CD4-positive, alpha-beta T cell treated with Interleukin-2 at 100 ng/mL for 4 hours (primary cell): ENCODE measurements around the gene C7.
"Not testable (repeated sequence)": the region's sequence is repeated elsewhere in the genome, so short reads cannot be mapped to it uniquely, and the experiment has no call there.

Experiments
- DNase-seq: peaks from one replicate; pipeline ENCODE4 v3.0.0-alpha.2; 2020; ENCODE audit warnings: low spot score

C7 gene

DNA sequence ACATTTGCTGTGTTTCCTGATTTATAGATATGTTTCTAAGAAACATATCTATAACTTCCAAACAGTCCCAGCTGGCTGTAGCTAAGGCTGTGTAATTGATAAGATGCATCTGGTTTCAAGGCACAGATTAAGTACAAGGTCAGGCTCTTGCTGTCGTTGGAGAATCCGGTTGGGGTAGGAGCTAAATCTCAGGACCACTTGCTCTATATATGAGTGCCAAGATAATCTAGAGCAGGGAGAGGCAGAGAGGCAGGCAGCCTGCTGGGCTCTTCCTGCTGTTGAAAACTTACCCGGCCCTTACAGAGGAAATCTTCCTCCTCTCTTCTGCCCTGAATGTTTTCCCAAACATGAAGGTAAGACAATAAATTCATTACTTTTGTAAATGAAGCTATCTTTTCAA is at the start of gene C7:
C7 (plus strand) TSS at position 234 of the 400 bp plus-strand sequence; CDS start at position 348, 114 bp downstream.
- no peak for DNase-seq

GRCh38 chr5:40860711-40861110 is 48.6 kb upstream of the C7 start:
- DNase-seq: no peak

- DNase-seq: not testable (repeated sequence)
Measured at GRCh38 chr5:40865004-40865403, 44.3 kb upstream of the C7 start.

GRCh38 chr5:40866844-40867243 is 42.5 kb upstream of the C7 start:
- DNase-seq: no peak

- no peak for DNase-seq
Measured at GRCh38 chr5:40869384-40869783, 39.9 kb upstream of the C7 start.

DNA sequence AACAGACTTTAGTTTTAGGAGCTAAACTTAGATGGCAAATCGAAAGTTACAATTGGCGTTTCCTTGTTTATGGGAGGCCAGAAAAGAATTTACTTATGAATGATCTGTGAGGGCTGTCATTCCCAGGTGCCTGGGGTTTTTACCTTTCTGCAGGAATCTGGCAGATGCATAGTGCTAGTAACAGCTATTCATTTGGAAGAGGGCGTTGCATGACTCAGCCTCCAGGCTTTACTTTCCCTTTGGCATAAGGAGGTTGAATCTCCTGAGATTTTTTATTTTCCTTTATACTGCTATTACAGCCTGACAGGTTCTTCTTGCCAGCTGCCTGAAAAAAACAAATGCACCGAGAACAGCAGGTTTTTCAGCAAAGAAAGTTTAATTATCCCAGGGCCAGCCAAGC is 38.1 kb upstream of the C7 start:
- DNase-seq: no peak

DNA sequence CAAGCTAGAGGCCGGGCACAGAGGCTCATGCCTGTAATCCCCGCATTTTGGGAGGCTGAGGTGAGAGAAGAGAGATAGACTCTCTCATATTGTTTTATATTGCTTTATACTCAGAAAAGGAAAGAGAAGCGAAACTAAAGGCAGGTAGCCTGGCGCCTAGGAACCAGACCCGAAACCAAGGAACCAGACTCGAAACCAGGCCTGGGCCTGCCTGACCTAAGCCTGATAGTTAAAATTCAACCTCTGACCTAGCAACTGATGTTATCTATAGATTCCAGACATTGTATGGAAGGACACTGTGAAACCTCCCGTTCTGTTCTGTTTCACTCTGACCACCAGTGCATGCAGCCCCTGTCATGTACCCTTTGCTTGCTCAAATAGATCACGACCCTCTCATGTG is 37.0 kb upstream of the C7 start:
- DNase-seq: not testable (repeated sequence)

GRCh38 chr5:40873286-40873880 is 35.9 kb upstream of the C7 start:
- no peak for DNase-seq

GRCh38 chr5:40875958-40876357 is 33.3 kb upstream of the C7 start:
- no peak for DNase-seq

DNA sequence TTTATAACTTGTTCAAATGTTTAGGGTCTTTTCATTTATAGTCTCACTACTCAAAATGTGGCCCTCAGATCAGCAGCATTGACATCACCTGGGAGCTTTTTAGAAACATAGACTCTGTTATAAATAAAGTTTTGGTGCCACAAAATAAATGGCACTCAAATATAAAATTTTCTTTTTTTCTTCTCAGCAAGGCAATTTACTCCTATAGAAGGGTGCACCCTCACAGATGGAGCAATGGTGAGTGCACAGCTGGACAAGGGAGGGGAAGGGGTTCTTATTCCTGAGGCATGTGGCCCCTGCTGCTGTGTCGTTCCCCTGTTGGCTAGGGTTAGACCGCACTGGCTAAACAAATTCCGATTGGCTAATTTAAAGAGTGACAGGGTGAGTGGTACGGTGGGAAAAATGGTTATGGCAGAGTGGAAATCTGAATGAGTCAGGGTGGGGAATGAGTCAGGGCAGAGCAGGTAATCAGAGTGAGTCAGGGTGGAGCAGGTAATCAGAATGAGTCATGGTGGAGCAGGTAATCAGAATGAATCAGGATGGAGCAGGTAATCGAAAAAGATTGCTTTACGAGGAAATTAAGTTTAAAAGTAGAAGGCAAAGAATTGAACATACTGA is 31.8 kb upstream of the C7 start:
- peak; percentile 20 for DNase-seq

- peak; percentile 16 for DNase-seq
Measured at GRCh38 chr5:40879163-40879942, 29.9 kb upstream of the C7 start.

DNA sequence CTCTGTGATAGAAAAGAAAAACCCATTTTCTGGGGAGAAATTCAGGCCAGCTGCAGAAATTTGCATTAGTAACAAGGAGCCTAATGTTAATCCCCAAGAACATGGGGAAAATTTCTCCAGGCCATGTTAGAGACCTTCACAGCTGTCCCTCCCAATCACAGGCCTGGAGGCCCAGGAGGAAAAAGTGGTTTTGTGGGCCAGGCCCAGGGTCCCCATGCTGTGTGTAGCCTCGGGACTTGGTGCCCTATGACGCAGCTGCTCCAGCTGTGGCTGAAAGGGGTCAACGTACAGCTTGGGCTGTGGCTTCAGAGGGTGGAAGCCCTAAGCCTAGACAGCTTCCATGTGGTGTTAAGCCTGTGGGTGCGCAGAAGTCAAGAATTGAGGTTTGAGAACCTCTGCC is 27.0 kb upstream of the C7 start:
- DNase-seq: no peak

GRCh38 chr5:40883051-40883450 is 26.2 kb upstream of the C7 start:
- not testable (repeated sequence) for DNase-seq

- not testable (repeated sequence) for DNase-seq
Measured at GRCh38 chr5:40895440-40896425, 13.6 kb upstream of the C7 start.

GRCh38 chr5:40904205-40904993 is 4.9 kb upstream of the C7 start:
- peak; percentile 22 for DNase-seq

DNA sequence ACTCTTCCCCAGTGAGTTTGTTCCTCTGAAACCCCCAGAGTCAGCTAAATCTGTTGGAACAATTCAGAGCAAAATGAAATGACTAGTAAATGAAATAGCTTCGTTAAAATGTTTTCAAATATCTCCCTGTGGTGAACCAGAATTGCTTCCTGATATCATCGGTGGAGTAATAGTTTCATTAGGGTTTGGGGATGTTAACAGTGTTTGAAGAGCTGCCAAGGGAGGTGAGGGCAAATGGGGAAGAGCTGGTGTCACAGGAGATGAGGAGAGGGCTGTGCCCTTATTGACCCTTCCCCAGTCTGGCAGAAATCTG is 4.3 kb upstream of the C7 start:
- no peak for DNase-seq

DNA sequence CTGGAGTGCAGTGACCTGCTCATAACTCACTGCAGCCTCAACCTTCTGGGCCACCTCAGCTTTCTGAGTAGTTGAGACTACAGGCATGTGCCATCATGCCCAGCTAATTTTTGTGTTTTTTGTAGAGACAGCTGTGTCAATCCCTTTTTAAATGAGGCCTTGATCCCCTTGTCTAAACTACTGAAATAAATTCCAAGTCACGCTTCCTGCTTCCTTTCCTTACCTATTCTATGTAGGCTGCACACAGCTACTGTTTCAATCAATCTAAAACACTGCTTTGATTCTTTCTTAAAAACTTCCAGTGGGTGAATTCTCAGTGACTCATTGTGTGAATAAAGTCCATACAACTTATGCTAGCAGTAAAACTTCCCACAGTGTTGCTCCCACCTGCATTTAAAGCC is 2.9 kb upstream of the C7 start:
- DNase-seq: no peak

DNA sequence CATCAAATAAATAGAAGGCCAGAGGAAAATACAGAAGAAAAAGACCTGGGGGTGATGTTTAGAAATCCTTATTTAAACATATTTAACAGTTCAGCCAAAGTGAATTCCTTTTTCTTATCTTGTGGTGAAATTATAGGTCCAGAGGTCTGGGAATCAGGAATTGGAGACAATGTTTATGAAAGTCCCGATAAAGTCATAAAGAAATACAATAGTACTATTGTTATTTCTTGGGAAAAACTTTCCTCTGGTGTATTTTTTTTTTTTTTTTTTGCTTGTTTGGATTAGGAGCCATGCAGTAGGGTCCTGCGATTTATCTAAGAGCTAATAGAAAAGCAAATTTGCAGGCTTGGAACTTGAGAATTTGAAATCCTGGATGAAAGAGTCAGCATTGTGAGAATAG is 426 bp downstream of the C7 start:
- DNase-seq: no peak

GRCh38 chr5:40911266-40911665 is 2.0 kb downstream of the C7 start:
- DNase-seq: no peak

DNA sequence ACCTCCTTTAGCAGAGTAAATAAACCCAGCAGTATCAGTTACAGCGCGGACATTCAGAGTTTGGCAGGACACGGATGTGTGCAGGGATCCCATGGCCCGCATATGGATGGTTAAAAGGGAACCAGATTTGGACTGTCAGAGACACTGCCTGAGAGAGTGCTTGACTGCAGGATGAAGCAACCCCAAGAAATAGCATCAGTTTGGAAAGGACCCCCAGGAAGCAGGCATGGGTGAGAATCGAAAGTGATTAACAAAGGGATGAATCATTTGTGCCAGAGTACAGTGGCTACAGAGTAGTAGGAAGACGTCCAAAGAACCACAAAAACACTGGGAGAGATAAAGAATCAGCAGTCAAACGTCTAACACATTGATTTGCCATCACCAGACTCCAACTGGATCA is 5.5 kb downstream of the C7 start:
- DNase-seq: no peak

GRCh38 chr5:40915341-40915926 is 6.1 kb downstream of the C7 start:
- no peak for DNase-seq
